ENCODE data around the gene ADD3.

The ADD3 gene

DNA sequence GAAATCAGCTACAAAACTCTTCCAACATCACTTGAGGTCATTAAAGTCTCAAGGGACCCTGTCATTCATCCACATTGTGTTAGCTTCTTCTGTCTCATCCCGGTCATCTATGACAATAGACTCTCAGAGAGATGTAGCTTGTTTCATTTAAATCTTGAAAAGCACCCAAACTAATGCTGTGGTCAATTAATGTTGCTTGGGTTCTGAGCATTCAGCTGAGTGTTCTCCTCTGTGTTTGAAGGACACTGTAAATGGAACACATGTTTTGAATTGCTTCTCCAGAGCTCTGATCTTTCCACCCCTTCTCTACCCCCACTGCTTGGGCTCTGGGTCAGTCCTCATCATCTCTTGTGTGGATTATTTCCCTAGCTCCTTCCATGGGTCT, 19.6 kb upstream of the ADD3 start:
- TF ChIP-seq, protein P1, sequence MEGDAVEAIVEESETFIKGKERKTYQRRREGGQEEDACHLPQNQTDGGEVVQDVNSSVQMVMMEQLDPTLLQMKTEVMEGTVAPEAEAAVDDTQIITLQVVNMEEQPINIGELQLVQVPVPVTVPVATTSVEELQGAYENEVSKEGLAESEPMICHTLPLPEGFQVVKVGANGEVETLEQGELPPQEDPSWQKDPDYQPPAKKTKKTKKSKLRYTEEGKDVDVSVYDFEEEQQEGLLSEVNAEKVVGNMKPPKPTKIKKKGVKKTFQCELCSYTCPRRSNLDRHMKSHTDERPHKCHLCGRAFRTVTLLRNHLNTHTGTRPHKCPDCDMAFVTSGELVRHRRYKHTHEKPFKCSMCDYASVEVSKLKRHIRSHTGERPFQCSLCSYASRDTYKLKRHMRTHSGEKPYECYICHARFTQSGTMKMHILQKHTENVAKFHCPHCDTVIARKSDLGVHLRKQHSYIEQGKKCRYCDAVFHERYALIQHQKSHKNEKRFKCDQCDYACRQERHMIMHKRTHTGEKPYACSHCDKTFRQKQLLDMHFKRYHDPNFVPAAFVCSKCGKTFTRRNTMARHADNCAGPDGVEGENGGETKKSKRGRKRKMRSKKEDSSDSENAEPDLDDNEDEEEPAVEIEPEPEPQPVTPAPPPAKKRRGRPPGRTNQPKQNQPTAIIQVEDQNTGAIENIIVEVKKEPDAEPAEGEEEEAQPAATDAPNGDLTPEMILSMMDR (IDR thresholded peaks at IDR 0.05; ENCODE audit: low read depth, low read length) = no peak
- H3K4me3 ChIP-seq (ENCODE audit: low read depth, low read length) = no peak overlapping the region

DNA sequence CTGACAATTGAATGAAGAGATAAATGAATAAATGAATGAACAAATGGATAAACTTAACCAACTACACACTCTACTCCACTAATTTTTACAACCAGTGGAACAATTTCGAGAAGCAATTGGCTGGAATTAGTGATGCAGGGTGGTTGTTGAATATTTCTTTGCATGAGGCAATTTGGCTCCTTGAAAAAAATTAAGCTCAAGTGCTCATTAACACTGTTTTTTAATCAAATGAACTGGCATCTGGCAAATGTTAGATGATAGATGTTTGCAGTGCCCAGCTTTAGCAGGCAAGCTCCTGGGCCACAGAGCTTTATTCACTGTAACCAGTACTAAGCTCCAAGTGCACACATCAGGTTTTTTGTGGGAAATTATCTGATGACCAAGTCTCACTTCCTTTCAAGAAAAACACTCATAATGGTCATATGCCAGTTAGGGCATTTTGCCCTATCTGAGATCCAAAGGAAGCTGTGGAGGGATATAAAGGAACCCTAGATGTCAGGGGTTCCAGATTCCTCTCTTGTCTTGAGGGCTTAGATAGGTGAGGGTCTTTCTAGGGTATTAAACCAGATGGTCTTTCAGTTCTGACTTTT, 16.4 kb upstream of the ADD3 start:
- TF ChIP-seq, protein P1 (IDR thresholded peaks at IDR 0.05; ENCODE audit: low read depth, low read length) = no peak
- no peak overlapping the region for H3K4me3 ChIP-seq (ENCODE audit: low read depth, low read length)

DNA sequence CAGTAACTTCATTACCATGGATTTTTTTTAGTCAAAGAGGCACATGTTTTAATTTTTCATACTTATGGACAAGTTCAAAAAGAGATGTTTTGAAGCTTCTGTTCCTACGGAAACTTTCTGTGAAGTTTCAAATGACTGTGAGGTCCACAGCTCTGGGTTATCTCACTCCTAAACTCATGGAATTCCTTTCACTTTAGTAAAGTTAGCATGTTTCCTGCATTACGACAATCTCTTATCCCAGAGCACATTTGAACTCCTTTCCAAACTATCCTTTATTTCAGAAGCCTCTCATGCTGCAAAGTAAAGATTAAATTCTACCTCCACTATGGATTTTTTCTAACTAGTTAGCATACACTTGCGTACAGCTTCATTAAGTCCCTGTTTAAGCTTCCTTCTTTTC, 15.3 kb upstream of the ADD3 start:
- TF ChIP-seq, protein P1 (IDR thresholded peaks at IDR 0.05; ENCODE audit: low read depth, low read length) = no peak
- peak overlapping the region; percentile 14; the same call in 1 of the 2 replicates for H3K4me3 ChIP-seq (ENCODE audit: low read depth, low read length)

DNA sequence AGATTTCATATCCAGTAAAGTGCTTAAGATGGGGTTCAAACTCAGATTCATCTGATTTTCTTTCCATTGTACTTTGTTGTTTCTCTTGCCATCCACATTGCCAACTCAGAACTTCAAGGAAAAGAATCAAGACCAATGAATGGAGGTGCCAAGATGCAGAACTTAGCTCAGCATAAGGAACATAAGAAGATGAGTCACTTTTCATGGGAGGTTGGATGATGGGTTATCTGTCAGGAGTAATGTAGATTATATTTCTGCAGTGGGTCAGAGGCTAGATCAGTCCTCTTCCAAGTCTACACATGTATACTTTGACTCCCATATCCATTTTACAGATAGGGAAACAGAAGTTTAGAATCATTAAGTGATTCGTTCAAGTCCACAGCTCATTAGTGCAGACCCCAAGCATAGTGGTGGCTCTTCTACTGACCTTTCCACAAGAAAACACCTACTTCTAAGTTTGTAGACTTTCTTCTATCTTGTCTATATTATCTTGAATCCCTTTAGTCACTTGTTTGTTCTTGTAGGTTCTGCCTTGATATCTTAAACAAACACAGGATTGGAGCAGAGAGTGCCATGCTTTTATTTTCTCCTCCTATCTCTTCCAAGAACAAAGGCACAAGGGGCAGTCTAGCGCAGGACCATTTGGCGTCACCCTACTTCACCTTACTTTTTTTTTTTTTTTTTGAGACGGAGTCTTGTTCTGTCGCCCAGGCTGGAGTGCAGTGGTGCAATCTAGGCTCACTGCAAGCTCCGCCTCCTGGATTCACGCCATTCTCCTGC, 14.0 kb upstream of the ADD3 start:
- no peak overlapping the region for H3K4me3 ChIP-seq (ENCODE audit: low read depth, low read length)
- TF ChIP-seq, protein P1 (IDR thresholded peaks at IDR 0.05; ENCODE audit: low read depth, low read length) = no peak

DNA sequence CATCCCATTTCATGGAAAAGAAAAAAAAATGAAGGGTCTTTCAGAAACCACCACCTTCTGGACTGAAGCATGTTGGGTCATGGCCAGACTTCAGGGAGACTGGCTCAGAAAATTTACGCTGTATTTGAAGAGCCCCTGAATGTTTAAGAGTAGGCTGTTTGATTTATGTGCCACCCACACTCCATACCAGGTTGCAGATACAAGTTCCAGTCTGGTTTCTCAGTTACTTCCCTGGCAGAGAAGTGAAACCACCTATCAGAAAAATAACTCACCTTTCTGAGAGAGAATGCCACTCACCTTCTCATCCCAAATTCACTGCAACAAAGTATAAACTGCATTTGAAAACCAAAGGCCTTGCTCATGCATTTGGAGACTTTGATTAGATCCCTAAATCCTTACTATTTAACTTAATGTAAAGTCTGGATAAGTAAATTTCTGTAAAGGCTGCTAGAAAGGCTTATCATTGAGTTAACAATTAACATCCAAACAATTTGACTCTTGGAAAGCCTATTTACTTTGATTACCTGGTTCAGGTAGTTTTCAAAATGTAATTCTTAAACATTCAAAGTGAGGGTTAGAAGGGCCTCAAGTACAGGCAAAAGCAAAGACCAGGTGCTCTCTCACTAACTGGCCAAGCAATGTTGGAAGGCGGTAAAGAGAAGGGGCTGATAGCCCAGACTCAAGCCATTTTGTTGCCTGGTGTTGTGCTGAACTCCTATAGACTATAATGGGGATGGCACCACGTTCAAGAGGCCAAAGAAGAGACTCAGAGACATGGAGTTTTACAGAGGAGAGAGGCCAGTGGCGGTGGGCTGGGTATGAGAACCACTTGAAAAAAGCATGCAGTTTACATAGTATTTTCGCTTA, 12.8 kb upstream of the ADD3 start:
- H3K4me3 ChIP-seq (ENCODE audit: low read depth, low read length) = no peak overlapping the region
- TF ChIP-seq, protein P1 (IDR thresholded peaks at IDR 0.05; ENCODE audit: low read depth, low read length) = no peak

DNA sequence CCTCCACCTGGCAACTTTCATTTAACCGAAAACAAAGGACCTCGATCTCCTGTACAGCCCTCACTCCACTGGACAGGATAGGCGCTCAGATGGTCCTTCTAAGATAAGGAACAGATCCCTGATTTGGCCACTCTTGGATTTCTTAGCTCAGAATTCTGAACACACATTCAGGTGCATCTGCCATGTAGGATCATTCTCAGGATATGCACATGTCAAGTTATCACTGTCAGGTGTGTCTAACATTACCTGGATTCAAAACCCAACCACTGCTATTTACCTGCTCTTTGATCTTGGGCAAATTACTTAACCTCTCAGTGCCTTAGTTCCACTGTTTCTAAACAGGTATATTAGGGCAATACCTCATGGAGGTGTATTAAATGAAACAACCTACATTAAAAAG, 12.2 kb upstream of the ADD3 start:
- H3K4me3 ChIP-seq (ENCODE audit: low read depth, low read length) = no peak overlapping the region
- TF ChIP-seq, protein P1 (IDR thresholded peaks at IDR 0.05; ENCODE audit: low read depth, low read length) = no peak

All from WI38 (cell line).